ENCODE results near the gene KSR1. TPM values are rescaled to one million over a fixed set of nuclear protein-coding genes. Genes with fewer than 3 reads are reported as not detected.
"Not testable (repeated sequence)": the region's sequence is repeated elsewhere in the genome, so short reads cannot be mapped to it uniquely, and the experiment has no call there.

KSR1 gene
- total RNA-seq, 2 experiments from 2014 or later = 19.4 to 25.3 TPM

- no peak overlapping the region for H3K27ac ChIP-seq (ENCODE audit: low read depth in 1 of 2, low read length in 2 of 2)
- no peaks in the 10 kb centered on the region for H3K9me3 ChIP-seq (ENCODE audit: control insufficient read depth in 1 of 2, insufficient read depth in 1 of 2, low read length in 2 of 2)
- no peaks in the 10 kb centered on the region for H3K27me3 ChIP-seq (ENCODE audit: control insufficient read depth in 1 of 2, insufficient read depth in 2 of 2, low read length in 2 of 2)
- H3K4me3 Mint-ChIP-seq = peak overlapping the region; percentile 28
- no peak for DNase-seq
- H3K4me3 ChIP-seq (ENCODE audit: low read length) = no peak overlapping the region
- H3K4me1 Mint-ChIP-seq (ENCODE audit: low read depth) = peaks cover 22% of the 10 kb centered on the region
- intact Hi-C loops (cut with DNase I, micrococcal nuclease) = no loop called here
- POLR2A ChIA-PET = no interaction called here
- H3K4me1 ChIP-seq (ENCODE audit: insufficient read depth, low read length) = peaks cover 35% of the 10 kb centered on the region
- ATAC-seq (ENCODE audit: poor library complexity) = no peak
- peaks cover 7% of the 10 kb centered on the region for H3K36me3 ChIP-seq (ENCODE audit: insufficient read depth, low read length)
- CTCF ChIA-PET = no interaction called here
- H3K27ac Mint-ChIP-seq = peak overlapping the region; percentile 3
- no peaks in the 10 kb centered on the region for H3K9me3 Mint-ChIP-seq
- no peak for TF ChIP-seq CTCF (IDR thresholded peaks at IDR 0.05)
- H3K27me3 Mint-ChIP-seq = no peaks in the 10 kb centered on the region
- H3K36me3 Mint-ChIP-seq (ENCODE audit: low read depth) = peaks cover 10% of the 10 kb centered on the region
Measured at GRCh38 chr17:27628376-27628775, 172.1 kb downstream of the KSR1 start.

GRCh38 chr17:27629260-27629659, 173.0 kb downstream of the KSR1 start:
- H3K27me3 Mint-ChIP-seq; H3K36me3 ChIP-seq (ENCODE audit: insufficient read depth, low read length); CTCF ChIA-PET; DNase-seq; intact Hi-C loops (cut with DNase I, micrococcal nuclease); H3K9me3 ChIP-seq (ENCODE audit: control insufficient read depth in 1 of 2, insufficient read depth in 1 of 2, low read length in 2 of 2); H3K9me3 Mint-ChIP-seq; H3K27ac ChIP-seq (ENCODE audit: low read depth in 1 of 2, low read length in 2 of 2); H3K4me3 Mint-ChIP-seq; POLR2A ChIA-PET; H3K27me3 ChIP-seq (ENCODE audit: control insufficient read depth in 1 of 2, insufficient read depth in 2 of 2, low read length in 2 of 2); ATAC-seq (ENCODE audit: poor library complexity); H3K4me3 ChIP-seq (ENCODE audit: low read length); H3K36me3 Mint-ChIP-seq (ENCODE audit: low read depth): not testable (repeated sequence)
- peaks cover 37% of the 10 kb centered on the region for H3K4me1 ChIP-seq (ENCODE audit: insufficient read depth, low read length)
- Mint-ChIP-seq H3K27ac (peak overlapping the region; percentile 3), H3K4me1 (ENCODE audit: low read depth) (peaks cover 22% of the 10 kb centered on the region)

GRCh38 chr17:27630607-27631410, 174.6 kb downstream of the KSR1 start, which contains the start of gene LGALS9:
Gene LGALS9 (plus strand): TSS chr17:27631188. CDS start chr17:27631266, 78 bp downstream.
- Histone ChIP-seq H3K27ac (ENCODE audit: low read depth in 1 of 2, low read length in 2 of 2) (peak within 1 kb of the TSS; percentile 32 to 64), H3K4me1 (ENCODE audit: insufficient read depth, low read length) (peaks cover 42% of the 10 kb centered on the region), H3K27me3 (ENCODE audit: control insufficient read depth in 1 of 2, insufficient read depth in 2 of 2, low read length in 2 of 2) (no peaks in the 10 kb centered on the region), H3K9me3 (ENCODE audit: control insufficient read depth in 1 of 2, insufficient read depth in 1 of 2, low read length in 2 of 2) (no peaks in the 10 kb centered on the region), H3K4me3 (ENCODE audit: low read length) (peak within 1 kb of the TSS; percentile 77), H3K36me3 (ENCODE audit: insufficient read depth, low read length) (peaks cover 3% of the 10 kb centered on the region)
- Mint-ChIP-seq H3K4me3 (peak within 1 kb of the TSS; percentile 87), H3K27me3 (no peaks in the 10 kb centered on the region), H3K36me3 (ENCODE audit: low read depth) (peaks cover 5% of the 10 kb centered on the region), H3K27ac (peak within 1 kb of the TSS; percentile 76), H3K4me1 (ENCODE audit: low read depth) (peaks cover 36% of the 10 kb centered on the region), H3K9me3 (no peaks in the 10 kb centered on the region)
- ATAC-seq (ENCODE audit: poor library complexity) (peak; percentile 79), DNase-seq (peak in 12 of 14 experiments; percentile 4 to 81 (median 36))
- no peak for TF ChIP-seq CTCF (IDR thresholded peaks at IDR 0.05)
- ChIA-PET CTCF (interaction anchor here (2.2 kb wide), 1 partner anchor 24 kb away, joined by 5 read pairs; no protein-coding TSS in a partner anchor), POLR2A (no interaction called here)
- intact Hi-C loops (cut with DNase I, micrococcal nuclease) = no loop called here
